ENCODE results near the gene EMC9.
A peak's percentile ranks its signal among the peaks of the same experiment; 100 is the strongest.
"Not testable (repeated sequence)": the region's sequence is repeated elsewhere in the genome, so short reads cannot be mapped to it uniquely, and the experiment has no call there.

Gene EMC9

GRCh38 chr14:24129410-24129998 lies 11.9 kb downstream of the EMC9 start:
- DNase-seq: no peak

DNA sequence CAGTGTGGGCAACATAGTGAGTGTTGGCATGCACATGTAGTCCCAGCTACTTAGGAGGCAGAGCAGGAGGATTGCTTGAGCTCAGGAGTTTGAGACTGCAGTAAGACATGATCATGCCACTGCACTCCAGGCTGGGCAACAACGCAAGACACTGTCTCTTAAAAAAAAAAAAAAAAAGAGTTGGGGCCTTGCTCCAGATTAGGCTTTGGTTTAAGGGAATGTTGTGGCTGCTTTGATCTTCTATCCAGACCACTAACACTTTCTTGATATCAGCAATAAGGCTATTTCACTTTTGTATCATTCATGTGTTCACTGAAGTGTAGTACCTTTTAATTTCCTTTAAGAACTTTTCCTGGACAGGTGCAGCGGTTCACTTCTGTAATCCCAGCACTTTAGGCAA lies 13.7 kb downstream of the EMC9 start:
- DNase-seq: no peak

DNA sequence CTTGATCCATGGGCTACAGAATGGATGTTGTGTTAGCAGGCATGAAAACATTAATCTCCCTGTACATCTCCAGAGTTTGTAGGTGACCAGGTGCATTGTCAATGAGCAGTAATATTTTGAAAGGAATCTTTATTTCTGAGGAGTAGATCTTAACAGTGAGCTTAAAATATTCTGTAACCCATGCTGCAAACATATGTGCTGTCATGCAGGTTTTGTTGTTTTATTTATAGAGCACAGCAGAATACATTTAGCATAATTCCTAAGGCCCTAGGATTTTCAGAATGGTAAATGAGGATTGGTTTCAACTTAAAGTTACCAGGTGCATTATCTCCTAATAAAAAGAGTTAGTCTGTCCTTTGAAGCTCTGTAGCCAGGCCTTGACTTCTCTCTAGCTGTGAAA lies 14.5 kb downstream of the EMC9 start:
- no peak for DNase-seq

DNA sequence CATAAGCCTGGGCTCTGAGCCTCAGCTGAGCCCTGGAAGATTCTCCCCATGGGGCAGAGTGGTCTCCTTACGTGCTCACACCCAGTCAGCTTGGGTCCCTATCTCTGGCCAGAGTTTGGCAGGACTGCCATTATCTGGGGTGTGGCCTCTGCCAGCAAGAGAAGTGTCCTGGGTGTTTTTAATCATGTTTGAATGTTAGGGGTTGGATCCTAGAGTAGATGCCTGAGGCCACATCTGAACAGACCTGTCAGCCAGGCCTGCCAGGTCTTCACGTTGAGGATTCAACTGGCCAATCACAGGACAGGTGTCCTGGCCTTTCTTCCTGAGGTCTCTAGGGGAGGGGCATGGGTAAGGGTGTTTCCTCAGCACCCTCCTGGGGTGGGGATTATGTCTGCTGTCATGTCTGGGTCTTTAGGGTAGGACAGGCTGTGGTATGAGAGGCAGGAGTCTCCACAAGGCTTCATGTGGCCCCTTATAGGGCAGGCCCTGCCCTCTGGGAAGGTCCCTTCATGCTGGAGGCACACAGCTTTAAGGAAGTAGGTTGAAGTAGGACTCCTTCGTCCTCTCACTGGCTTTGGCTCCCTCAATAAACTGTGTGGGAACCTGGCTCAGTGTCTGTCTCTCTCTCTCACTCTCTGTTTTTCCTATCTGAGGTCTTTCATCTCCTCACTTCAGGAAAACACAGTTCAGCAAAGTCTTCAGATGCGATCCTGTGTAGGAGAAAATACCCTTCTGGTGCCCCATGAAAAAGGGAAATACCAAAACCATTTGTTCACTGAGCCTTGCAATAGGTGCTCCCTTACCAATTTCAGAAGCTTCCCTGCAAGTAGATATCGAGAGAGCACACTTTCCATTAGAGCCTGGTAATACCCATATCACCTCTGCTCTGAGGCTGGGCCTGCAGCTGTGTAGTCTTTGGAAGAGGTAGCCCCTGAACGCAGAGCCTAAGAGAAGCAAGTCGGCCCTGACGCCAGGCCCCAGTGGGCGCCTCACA lies 17.7 kb downstream of the EMC9 start:
- no peak for DNase-seq

DNA sequence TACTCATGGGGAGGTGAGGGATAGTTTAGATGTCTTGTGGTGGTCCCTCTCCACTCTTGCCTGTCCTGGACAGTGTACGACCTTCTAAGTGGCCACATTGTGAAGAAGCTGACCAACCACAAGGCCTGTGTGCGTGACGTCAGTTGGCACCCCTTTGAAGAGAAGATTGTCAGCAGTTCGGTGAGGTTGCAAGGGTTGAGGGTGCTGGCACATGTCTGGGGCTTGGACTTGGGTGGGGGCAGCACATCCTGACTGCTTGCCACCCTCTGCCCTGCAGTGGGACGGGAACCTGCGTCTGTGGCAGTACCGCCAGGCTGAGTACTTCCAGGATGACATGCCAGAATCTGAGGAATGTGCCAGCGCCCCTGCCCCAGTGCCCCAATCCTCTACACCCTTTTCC lies 18.5 kb downstream of the EMC9 start:
- no peak for DNase-seq

DNA sequence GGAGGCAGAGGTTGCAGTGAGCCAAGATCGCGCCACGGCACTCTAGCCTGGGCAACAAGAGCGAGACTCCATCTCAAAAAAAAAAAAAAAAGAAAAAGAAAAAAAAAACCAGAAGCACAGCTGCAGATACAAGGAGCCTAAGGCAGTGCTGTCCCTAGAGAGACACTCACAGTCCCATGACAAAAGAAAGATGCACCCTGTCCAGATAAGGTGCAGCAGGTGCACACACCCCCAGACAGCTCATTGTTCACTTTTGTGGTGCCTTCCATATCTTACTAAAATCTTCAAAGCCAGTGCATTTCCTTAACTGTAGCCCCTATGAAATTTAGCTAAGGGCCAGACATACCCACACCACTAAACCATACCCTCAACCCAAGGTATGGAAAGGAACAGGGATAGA lies 19.0 kb downstream of the EMC9 start:
- no peak for DNase-seq

DNA sequence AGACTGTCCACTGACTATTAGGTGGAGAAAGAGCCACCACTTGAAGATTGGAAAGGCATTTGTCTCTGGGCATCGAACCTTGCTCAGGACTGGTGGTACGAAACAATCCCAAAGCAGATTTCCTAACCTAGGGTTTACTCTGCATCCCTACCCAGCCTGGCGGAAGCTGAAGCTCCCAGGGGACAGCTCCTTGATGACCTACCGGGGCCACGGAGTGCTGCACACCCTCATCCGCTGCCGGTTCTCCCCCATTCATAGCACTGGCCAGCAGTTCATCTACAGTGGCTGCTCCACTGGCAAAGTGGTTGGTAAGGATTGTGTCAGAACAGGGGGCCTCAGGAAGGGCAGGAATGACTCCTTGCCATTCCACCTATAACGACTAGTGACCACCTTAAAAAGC lies 20.2 kb downstream of the EMC9 start:
- DNase-seq: no peak

- no peak for DNase-seq
These were observed 21.7 kb downstream of the EMC9 start for GRCh38 chr14:24119691-24120090.

- DNase-seq: no peak
These were observed 24.2 kb downstream of the EMC9 start for GRCh38 chr14:24117179-24117578.

- no peak for DNase-seq
These were observed 25.1 kb downstream of the EMC9 start for GRCh38 chr14:24116128-24116814.

DNA sequence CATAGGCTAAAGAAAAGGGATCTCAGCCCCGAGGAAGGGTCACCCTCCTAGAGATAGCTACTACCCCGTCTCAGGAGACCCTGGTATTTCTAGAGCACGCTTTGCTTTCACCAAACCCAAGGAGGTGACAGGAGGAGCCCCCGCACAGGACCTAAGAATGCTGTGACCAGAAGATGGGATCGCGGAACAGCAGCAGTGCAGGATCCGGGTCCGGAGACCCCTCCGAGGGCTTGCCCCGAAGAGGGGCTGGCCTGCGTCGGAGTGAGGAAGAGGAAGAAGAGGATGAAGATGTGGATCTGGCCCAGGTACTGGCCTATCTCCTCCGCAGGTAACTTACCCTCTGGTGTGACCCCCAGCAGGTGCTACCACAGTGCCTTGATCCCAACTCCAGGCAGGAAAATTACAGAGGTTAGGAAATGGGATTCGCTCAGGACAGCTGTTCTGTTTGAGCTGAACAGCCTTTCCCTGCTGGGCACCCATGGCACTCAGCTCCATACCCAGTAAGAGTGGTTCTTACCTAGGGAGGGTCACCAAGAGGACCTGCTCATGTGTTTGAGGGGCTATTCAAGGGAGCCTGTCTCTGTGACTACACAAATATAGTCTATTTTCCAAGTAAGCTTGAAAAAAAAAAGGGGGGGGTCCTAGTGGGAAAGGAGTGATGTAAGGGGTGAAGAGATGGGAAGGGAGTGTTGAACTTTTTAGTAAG lies 25.8 kb downstream of the EMC9 start:
- DNase-seq: no peak

- DNase-seq: peak; percentile 99
These were observed 26.6 kb downstream of the EMC9 start, which contains the start of the genes DCAF11 and NRL for GRCh38 chr14:24114532-24115421. Gene DCAF11 (plus strand): TSS chr14:24114777. CDS start chr14:24115595, 818 bp downstream. Gene NRL (minus strand): TSS chr14:24114949. CDS start chr14:24082848, 32,101 bp downstream.

GRCh38 chr14:24113801-24114531 lies 27.4 kb downstream of the EMC9 start:
- peak; percentile 69 for DNase-seq

DNA sequence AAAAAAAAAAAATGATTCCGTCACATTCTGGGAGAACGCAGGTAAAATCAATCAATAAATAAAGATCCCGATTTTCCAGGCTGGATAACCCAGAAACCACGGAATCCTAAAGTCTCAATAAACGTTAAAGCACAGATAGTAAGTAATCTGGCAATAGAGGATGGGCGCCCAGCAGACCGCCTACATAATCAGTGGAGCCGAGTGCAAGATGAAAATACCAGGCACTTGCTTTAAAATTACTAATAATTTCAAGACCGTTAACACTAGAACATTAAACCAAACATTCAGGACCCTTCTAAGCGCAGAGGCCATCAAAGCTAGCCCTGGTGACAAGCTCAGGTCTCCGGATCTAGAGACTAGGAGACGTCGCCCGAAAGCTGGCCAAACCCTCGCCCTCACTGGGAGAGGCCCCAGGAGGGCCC lies 28.0 kb downstream of the EMC9 start:
- DNase-seq: no peak

GRCh38 chr14:24110523-24110922 lies 30.9 kb downstream of the EMC9 start:
- no peak for DNase-seq

DNA sequence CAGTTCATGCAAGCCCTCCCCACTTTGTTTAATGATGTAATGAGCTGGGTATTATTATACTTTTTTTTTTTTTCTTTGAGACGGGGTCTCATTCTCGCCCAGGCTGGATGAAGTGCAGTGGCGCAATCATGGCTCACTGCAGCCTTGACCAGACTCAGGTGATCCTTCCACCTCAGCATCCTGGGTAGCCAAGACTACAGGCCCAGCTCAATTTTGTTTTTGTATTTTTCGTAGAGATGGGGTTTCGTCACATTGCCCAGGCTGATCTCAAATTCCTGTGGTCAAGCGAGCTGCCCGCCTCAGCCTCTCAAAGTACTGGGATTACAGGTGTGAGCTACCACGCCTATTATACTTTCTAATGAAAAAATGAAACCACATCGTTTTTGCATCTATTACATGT lies 31.3 kb downstream of the EMC9 start:
- no peak for DNase-seq

DNA sequence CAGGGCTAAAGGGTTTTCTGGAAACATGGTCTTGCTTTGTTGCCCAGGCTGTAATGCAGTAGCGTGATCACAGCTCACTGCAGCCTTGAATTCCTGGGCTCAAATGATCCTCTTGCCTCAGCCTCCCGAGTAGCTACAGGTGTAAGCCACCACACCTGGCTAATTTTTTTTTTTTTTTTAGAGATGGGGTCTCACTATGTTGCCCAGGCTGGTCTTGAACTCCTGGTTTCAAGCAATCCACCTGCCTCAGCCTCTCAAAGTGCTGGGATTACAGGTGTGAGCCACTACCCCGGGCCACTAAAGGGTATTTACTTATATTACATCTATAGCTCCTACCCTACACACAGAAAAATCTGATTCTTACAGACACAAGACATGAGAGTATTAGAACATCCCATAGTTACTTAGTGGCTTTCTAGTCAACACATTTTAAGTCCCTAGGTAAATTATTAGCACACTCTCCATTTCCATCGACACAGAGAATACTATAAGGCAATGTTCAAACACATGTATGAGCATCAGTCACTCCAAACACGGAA lies 33.0 kb downstream of the EMC9 start:
- DNase-seq: no peak

GRCh38 chr14:24106672-24107271 lies 34.6 kb downstream of the EMC9 start:
- no peak for DNase-seq

GRCh38 chr14:24105609-24106239 lies 35.7 kb downstream of the EMC9 start:
- DNase-seq: not testable (repeated sequence)

DNA sequence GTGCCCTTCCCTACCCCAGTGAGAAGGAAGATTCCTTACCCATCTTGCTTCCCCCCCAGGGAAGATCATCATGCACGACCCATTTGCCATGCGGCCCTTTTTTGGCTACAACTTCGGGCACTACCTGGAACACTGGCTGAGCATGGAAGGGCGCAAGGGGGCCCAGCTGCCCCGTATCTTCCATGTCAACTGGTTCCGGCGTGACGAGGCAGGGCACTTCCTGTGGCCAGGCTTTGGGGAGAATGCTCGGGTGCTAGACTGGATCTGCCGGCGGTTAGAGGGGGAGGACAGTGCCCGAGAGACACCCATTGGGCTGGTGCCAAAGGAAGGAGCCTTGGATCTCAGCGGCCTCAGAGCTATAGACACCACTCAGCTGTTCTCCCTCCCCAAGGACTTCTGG lies 37.9 kb downstream of the EMC9 start:
- no peak for DNase-seq
